NCI-H2196 treated with DMSO at 0.1 percent for 48 hours (cell line): Measurements from ENCODE around the gene ZNF514.
"Not testable (repeated sequence)": the region's sequence is repeated elsewhere in the genome, so short reads cannot be mapped to it uniquely, and the experiment has no call there.

Experiments
- DNase-seq: peaks from one replicate; lab custom pipeline; 2025; ENCODE audit not compliant: unreplicated experiment; lab: John Stamatoyannopoulos, UW

Gene ZNF514

GRCh38 chr2:95159690-95160449, at the start of gene ZNF514:
TSS of gene ZNF514 (minus strand) at chr2:95159848. CDS start at chr2:95153253, 6,595 bp downstream.
- peak; percentile 46 for DNase-seq

DNA sequence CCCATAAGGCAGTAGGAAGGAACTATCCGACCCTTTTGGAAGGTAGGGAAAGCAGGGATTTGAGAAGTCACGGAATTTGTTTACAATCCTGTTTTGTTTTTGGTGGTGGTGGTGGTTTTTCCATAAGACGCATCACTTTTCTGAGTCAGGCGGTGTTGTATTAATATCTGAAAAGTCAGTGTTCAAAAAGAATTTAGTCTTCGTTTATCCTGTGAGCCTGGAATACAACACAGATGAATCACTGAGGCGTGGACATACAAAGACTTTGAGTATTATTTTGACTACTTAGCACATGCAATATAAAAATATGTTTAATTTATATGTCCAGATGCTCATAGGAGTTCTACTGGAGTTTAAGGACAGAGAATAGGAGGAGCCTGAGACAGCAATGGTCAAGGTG, 48.5 kb upstream of the ZNF514 start:
- DNase-seq = no peak

DNA sequence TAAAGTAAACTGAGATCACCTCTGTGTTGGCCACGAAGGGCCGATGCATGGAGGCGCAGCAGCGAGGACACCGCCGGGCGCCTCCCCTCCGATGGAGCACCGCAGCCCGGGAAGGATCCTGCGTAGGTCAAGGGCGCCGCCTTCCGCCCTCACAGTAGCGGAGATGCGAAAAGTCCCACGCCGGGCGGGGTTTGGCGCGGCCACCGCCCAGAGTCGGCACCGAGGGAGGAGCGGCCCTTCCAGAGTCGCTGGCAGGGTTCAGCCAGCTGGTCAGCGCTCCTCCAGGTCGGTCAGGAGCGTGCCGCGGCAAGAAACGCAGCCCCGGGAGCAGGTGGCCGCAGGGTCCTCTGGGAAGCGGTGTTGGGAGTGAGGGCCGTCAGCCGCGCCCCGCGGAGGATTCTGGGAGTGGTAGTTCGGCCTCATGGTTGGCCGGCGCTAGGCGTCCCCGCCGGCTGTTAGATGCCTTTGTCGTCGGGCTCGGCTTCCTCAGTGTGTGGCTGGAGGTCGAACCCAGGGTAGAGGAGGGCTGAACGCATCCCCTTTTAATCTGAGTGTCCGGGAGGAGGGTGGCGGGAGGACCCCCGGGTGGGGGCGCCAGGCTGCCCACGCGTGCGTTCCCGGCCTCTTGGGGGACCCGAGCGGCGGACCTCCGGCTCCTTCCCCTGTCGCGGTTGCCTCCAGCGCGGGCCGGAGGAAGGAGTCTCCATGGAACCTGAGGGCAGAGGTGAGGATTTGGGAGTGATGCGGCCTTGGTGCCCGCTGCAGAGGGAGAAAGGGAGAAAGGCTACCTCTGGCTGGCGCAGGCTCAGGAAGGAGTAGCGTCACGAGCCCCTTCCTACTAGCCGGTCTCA, 47.7 kb upstream of the ZNF514 start, which contains the start of gene ZNF892:
TSS of gene ZNF892 (plus strand) at position 411 of the 851 bp plus-strand sequence. CDS start at position 706, 295 bp downstream.
- peak; percentile 91 for DNase-seq

- DNase-seq = no peak
Measured at GRCh38 chr2:95206096-95206495, 46.4 kb upstream of the ZNF514 start.

DNA sequence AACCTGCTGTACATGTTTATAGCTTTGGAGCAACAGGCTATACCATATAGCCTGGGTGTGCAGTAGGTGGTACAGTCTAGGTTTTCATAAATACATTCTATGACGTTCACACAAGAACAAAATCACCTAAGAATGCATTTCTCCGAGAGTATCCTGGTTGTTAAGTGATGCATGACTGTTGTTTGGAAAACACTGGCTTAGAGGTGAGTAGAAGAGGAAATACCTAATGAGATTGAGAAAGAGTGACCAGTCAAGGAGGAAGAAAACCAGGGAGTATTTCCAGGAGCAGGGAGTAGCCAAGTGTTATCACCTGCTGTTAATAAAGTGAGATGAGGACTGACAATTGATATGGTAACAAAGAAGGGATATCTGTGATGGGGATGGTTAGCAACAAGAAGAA, 44.7 kb upstream of the ZNF514 start:
- no peak for DNase-seq

DNA sequence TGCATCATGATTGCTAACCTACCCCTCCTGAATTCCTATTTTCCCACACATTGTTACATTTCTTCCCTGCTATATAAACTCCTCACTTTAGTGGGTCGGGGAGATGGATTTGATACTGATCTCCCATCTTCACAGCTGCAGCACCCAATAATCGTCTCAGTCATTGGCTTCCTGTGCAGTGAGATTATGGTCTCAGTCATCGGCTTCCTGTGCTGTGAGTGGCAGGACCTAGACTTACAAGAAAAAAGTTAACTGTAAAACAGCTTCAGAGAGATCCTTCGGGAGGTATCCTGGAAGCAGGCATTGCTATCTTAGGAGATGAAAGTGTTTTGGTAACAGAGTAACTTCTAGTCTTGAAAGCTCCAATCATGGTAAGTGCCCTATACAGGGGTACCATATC, 44.3 kb upstream of the ZNF514 start:
- no peak for DNase-seq

- DNase-seq = not testable (repeated sequence)
Measured at GRCh38 chr2:95192956-95193355, 33.3 kb upstream of the ZNF514 start.

DNA sequence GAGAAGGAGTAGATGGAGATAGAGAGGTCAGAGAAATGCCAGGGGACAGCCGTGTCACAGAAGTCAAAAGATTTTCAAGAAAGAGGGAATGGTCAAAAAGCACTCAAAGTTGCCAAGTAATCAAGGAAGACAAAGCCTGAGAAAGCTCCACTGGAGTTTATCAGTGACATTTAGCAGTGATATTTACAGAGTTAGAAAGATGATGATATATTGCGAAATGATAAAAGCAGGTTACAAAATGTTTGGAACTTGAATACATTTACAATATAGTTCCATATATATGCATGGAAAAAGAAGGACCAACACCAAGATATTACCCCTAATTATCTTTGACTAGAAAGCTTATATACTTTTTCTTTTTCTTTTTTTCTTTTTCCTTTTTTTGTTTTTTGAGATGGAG, 26.3 kb upstream of the ZNF514 start:
- no peak for DNase-seq

GRCh38 chr2:95185197-95185596, 25.5 kb upstream of the ZNF514 start:
- no peak for DNase-seq

GRCh38 chr2:95181774-95182173, 22.1 kb upstream of the ZNF514 start:
- DNase-seq = no peak

- DNase-seq = no peak
Measured at GRCh38 chr2:95179451-95179850, 19.8 kb upstream of the ZNF514 start.

- no peak for DNase-seq
Measured at GRCh38 chr2:95174031-95174542, 14.4 kb upstream of the ZNF514 start.

DNA sequence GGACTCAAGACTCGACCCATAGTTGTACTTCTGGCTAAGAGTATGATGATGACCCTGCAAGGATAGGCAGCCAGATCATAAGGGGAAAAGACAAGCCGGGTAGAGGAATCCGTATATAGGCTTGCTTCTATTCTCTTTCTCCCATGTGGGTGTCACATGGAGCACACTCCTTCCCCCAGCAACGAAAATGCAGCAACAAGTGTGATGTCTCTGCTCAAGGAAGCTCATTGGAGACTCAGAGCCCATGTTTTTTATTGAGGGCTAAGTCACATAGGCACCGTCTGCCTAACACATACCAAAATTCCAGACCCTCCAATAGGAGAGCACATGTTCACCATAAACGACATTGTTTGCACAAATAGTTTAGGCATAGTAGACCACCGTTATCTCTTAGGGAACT, 12.3 kb upstream of the ZNF514 start:
- no peak for DNase-seq

DNA sequence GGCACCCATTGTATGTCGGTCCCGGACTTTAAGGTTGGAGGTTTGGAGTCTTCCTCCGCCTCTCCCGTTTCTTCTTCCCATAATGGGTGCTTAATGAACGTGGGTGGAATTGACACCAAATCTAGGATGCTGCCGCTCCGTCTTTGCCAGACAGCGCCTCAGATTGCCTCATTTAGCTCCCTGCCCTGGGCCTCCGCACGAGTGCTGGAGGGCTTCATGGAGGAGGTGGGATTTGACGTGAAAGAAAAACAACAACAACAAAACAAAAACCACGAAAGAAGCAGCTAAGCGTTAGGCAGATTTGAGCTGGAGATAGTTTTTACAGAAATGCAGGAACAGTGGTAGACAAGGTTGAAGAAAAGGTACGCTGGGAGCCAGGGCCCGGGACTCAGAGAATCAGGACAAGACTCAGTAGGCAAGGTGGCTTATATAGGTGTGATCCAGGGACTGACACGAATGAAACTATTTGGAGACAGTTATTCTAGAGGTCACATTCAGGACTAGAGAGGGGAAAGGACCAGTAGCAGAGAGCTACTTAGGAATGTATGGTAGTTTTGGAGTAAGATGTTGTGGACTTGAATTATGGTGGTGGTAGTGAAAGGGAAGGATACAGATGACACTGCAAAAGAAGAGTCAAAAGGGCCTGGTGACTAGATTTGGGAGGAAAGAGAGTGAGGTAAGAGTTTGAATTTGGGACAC, 6.6 kb upstream of the ZNF514 start:
- no peak for DNase-seq

DNA sequence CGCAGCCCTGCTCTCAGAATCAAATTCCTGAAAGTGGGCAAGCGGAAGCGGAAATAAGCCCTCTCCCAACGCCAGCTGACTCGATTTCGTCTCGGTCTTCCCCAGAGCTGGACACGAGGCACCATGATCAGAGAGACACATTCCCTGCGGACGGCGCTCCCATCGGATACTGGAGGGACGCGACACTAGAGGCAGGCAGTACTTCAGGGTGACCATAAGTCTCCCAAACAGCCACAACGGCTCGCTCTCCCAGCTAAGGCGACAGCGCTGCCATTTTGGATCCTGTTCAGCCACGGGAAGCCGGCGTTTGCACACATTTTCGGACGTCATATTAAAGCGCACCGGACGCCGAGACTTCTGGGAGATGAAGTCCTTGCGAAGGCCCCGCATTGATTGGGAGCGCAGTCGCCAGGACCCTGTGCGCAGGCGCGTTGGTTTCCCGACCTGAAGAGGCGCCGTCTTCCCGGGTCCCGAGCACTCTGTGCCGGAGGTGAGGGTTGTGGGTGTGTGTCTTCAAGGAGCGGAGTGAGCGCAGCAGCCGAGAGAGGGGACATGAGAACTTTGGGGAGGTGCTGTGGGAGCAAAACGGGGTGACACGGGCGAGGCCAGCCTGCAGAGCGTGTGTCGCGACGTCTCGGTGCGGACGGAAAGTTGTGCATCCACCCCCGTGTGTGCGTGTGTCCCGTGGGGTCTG, 5.9 kb upstream of the ZNF514 start, which contains the start of gene ZNF2:
TSS of gene ZNF2 (plus strand) at position 439 of the 694 bp plus-strand sequence. CDS start 10,418 bp downstream, outside the sequence.
- DNase-seq = peak; percentile 94

DNA sequence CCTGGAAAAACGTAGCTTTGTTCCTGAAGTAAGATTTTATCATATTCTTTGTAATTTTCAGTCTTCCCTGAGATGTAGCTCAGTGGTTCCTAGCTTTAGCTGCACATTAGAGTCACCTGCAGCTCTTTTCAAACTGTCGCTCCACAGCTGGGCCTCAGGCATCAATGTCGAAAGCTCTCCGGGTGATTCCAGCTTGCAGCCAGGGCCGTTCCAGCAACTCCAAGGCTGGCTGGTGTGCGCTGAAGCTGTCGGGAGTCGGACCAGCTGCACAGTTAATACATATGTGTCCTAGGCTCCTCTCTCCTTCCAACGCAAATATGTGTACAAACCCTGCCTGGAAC, 5.4 kb upstream of the ZNF514 start:
- DNase-seq = no peak

GRCh38 chr2:95158891-95159619, 593 bp downstream of the ZNF514 start:
- no peak for DNase-seq

DNA sequence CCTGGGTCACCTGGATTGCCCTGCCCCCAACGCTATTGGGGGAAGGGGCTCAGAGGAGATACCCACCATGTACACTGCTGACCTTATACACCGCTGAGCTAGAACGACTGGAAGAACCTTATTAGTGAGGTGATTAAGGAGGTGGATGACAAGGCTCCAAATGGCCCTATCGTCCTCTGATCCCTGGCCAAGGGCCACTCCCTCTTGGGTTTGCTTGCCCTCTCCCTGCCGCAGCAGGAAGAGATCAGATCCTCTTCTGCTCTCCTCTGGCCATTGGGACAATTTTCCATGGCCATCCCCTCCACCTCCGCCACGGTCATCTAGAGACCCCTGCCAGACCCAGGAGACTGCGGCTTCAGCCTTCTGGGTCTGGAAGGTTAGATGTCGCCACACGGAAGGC, 1.2 kb downstream of the ZNF514 start:
- no peak for DNase-seq

GRCh38 chr2:95149397-95149984, 10.2 kb downstream of the ZNF514 start:
- DNase-seq = no peak

DNA sequence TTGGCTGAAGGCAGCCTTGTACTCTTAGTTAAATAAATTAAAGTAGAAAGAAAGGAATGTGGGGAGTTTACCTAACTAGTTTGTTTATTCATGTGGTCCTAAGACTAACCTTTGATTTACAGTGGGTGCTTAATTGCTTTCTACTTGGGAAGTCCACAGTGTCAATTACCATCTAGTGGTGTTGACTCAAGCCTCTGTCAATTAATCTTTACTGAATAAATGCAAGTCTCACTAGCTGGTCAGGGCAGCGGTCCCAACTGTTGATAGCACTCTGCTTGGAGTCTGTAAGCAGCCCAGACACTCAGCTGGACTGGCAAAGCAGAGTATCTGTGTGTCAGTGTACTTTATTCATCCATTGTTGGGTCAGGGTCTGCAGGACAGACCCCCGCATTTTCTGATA, 15.8 kb downstream of the ZNF514 start:
- DNase-seq = no peak
